ACHN (cell line): Measurements from ENCODE around the gene BICD2.

Experiments
- DNase-seq: peaks from one replicate; pipeline ENCODE4 v3.0.0-alpha.2; 2015
- in situ Hi-C: cut with HindIII; loops from 2 replicates; pipeline ENCODE4 v1.10.0; 2017; ENCODE audit warnings: low sequenced_read_pairs, low pct_ligation_motif_present, low pct_unique_long_range_greater_than_20kb

The BICD2 gene

GRCh38 chr9:92720807-92721535, 43.7 kb downstream of the BICD2 start:
- in situ Hi-C loops: no loop called here
- DNase-seq: no peak

- no peak for DNase-seq
- in situ Hi-C loops: no loop called here
Observed at GRCh38 chr9:92720209-92720765, 44.3 kb downstream of the BICD2 start.

- in situ Hi-C loops: no loop called here
- DNase-seq: no peak
Observed at GRCh38 chr9:92719028-92719647, 45.5 kb downstream of the BICD2 start.

- no peak for DNase-seq
- in situ Hi-C loops: no loop called here
Observed at GRCh38 chr9:92718086-92719001, 46.3 kb downstream of the BICD2 start.

GRCh38 chr9:92717201-92718085, 47.2 kb downstream of the BICD2 start:
- DNase-seq: no peak
- in situ Hi-C loops: no loop called here

- DNase-seq: peak; percentile 44
- in situ Hi-C loops: no loop called here
Observed at GRCh38 chr9:92716557-92716956, 48.1 kb downstream of the BICD2 start.

GRCh38 chr9:92715488-92716231, 49.0 kb downstream of the BICD2 start:
- in situ Hi-C loops: no loop called here
- no peak for DNase-seq

GRCh38 chr9:92714787-92715487, 49.7 kb downstream of the BICD2 start:
- no peak for DNase-seq
- in situ Hi-C loops: no loop called here

GRCh38 chr9:92714016-92714415, 50.6 kb downstream of the BICD2 start:
- in situ Hi-C loops: no loop called here

GRCh38 chr9:92713528-92713927, 51.1 kb downstream of the BICD2 start:
- in situ Hi-C loops: no loop called here
- DNase-seq: no peak

More at GRCh38 chr9:92714016-92714415, 50.6 kb downstream of the BICD2 start:
- no peak for DNase-seq

- DNase-seq: no peak
- in situ Hi-C loops: no loop called here
Observed at GRCh38 chr9:92712767-92713166, 51.9 kb downstream of the BICD2 start.

GRCh38 chr9:92711844-92712243, 52.8 kb downstream of the BICD2 start:
- in situ Hi-C loops: no loop called here
- no peak for DNase-seq

- in situ Hi-C loops: no loop called here
- no peak for DNase-seq
Observed at GRCh38 chr9:92711146-92711545, 53.5 kb downstream of the BICD2 start.

- no peak for DNase-seq
- in situ Hi-C loops: no loop called here
Observed at GRCh38 chr9:92710368-92710767, 54.3 kb downstream of the BICD2 start.

GRCh38 chr9:92709954-92710353, 54.7 kb downstream of the BICD2 start:
- no peak for DNase-seq
- in situ Hi-C loops: no loop called here

GRCh38 chr9:92709240-92709639, 55.4 kb downstream of the BICD2 start:
- no peak for DNase-seq
- in situ Hi-C loops: no loop called here

- no peak for DNase-seq
- in situ Hi-C loops: no loop called here
Observed at GRCh38 chr9:92707530-92707929, 57.1 kb downstream of the BICD2 start.
